ENCODE data around the gene MYO3B. TPM values are rescaled to one million over a fixed set of nuclear protein-coding genes. Genes with fewer than 3 reads are reported as not detected.

The MYO3B gene
- total and polyA plus RNA-seq, 2 donors from 2014 or later = 3.5 to 6.4 TPM

DNA sequence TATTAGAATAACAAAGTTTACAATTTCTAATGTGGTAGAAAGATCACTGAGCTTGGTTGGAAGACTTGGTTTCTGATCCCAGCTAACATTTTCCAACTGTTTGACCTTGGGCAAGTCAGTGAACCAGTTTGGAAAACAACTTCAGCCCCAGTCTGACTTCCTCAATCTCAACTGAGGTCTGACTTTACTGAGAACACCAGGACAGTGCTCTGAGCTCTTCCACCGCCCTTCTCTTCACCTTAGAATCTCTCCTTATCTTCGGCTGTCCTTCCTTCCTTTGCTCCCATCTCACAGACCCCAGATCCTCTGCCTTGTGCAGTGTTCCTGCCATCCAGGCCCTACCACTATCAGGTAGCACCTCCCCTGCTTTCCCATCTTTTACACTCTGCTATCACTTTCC, 343.4 kb downstream of the MYO3B start:
- no peak overlapping the region for H3K9ac ChIP-seq (ENCODE audit: low read length in 3 of 3)
- DNase-seq (no peak), FAIRE-seq (no peak)
- no peaks in the 10 kb centered on the region for H3K4me1 ChIP-seq (ENCODE audit: control insufficient read depth in 2 of 3, insufficient read depth in 2 of 3, low read depth in 1 of 3, low read length in 3 of 3)
- TF ChIP-seq, protein P1, sequence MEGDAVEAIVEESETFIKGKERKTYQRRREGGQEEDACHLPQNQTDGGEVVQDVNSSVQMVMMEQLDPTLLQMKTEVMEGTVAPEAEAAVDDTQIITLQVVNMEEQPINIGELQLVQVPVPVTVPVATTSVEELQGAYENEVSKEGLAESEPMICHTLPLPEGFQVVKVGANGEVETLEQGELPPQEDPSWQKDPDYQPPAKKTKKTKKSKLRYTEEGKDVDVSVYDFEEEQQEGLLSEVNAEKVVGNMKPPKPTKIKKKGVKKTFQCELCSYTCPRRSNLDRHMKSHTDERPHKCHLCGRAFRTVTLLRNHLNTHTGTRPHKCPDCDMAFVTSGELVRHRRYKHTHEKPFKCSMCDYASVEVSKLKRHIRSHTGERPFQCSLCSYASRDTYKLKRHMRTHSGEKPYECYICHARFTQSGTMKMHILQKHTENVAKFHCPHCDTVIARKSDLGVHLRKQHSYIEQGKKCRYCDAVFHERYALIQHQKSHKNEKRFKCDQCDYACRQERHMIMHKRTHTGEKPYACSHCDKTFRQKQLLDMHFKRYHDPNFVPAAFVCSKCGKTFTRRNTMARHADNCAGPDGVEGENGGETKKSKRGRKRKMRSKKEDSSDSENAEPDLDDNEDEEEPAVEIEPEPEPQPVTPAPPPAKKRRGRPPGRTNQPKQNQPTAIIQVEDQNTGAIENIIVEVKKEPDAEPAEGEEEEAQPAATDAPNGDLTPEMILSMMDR (IDR thresholded peaks at IDR 0.05; ENCODE audit: borderline replicate concordance, extremely low read depth, insufficient read depth) = no peak
- no peaks in the 10 kb centered on the region for H3K36me3 ChIP-seq (ENCODE audit: control insufficient read depth in 2 of 3, insufficient read depth in 3 of 3, low read length in 3 of 3)
- no peaks in the 10 kb centered on the region for H3K9me3 ChIP-seq (ENCODE audit: control insufficient read depth in 2 of 3, insufficient read depth in 1 of 3, low read length in 3 of 3)
- no peak overlapping the region for H3K4me3 ChIP-seq (ENCODE audit: low read length in 3 of 3)
- no peaks in the 10 kb centered on the region for H3K27me3 ChIP-seq (ENCODE audit: control insufficient read depth, insufficient read depth, low read length)
- no peak overlapping the region for H3K27ac ChIP-seq (ENCODE audit: low read depth in 2 of 2, low read length in 2 of 2)
- intact Hi-C loops (cut with DNase I) = no loop called here

DNA sequence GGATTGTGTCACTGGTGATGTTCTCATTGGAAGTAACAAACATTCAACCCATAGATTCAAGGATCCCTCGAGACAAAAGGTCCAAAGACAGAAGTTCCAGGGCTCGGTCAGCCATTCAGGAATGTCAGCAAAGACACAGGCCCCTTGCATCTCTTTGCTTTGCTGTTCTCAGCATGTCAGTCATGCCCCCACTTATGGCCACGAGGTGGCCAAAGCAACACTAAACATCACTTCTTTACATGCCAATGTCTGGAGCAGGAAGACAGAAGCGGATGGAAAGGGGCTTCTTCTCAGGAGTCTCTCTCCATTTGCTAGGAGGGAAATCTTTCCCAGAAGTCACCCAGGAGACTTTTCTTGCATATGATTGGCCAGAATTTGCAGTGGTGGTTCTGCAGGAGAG, 345.6 kb downstream of the MYO3B start:
- TF ChIP-seq, protein P1 (IDR thresholded peaks at IDR 0.05; ENCODE audit: borderline replicate concordance, extremely low read depth, insufficient read depth) = no peak
- no peak overlapping the region for H3K27ac ChIP-seq (ENCODE audit: low read depth in 2 of 2, low read length in 2 of 2)
- intact Hi-C loops (cut with DNase I) = no loop called here
- FAIRE-seq (no peak), DNase-seq (no peak)
- no peak overlapping the region for H3K9ac ChIP-seq (ENCODE audit: low read length in 3 of 3)
- no peaks in the 10 kb centered on the region for H3K36me3 ChIP-seq (ENCODE audit: control insufficient read depth in 2 of 3, insufficient read depth in 3 of 3, low read length in 3 of 3)
- H3K9me3 ChIP-seq (ENCODE audit: control insufficient read depth in 2 of 3, insufficient read depth in 1 of 3, low read length in 3 of 3) = no peaks in the 10 kb centered on the region
- H3K4me3 ChIP-seq (ENCODE audit: low read length in 3 of 3) = no peak overlapping the region
- H3K4me1 ChIP-seq (ENCODE audit: control insufficient read depth in 2 of 3, insufficient read depth in 2 of 3, low read depth in 1 of 3, low read length in 3 of 3) = no peaks in the 10 kb centered on the region
- no peaks in the 10 kb centered on the region for H3K27me3 ChIP-seq (ENCODE audit: control insufficient read depth, insufficient read depth, low read length)

DNA sequence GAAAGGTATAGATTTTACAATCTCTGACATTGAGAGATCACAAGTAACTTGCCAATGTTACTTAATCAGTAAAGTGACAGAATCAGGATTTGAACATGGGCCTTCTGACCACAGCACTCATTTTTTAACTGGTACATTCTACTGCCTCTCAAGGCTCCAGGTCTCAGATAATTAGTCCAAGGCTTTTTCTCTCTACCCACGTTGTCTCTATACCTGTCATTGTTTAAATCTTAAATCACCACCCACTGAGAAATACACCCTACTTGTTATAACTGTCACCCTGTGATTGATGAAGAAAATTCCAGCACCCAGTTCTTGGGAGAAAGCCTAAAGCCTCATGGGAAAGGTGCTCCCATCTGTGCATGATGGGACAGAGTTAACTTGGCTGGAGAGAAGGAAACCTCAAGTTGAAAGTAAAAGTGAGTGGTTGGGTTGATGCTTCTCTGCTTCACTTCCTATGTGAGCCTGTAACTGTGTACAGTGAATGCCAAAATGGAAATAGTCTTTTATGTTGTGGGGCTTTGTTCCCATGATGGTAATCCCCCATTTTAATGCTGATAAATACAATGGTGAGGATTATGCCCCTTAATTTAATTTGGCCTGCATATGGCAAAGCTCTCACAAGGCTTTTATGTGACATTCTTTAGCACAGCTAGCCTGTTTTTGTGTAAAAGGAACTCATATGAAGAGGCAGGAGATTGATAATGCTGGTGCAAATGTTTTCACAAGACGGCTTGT, 347.1 kb downstream of the MYO3B start:
- no peaks in the 10 kb centered on the region for H3K4me1 ChIP-seq (ENCODE audit: control insufficient read depth in 2 of 3, insufficient read depth in 2 of 3, low read depth in 1 of 3, low read length in 3 of 3)
- no peaks in the 10 kb centered on the region for H3K27me3 ChIP-seq (ENCODE audit: control insufficient read depth, insufficient read depth, low read length)
- H3K27ac ChIP-seq (ENCODE audit: low read depth in 2 of 2, low read length in 2 of 2) = no peak overlapping the region
- H3K9ac ChIP-seq (ENCODE audit: low read length in 3 of 3) = no peak overlapping the region
- H3K36me3 ChIP-seq (ENCODE audit: control insufficient read depth in 2 of 3, insufficient read depth in 3 of 3, low read length in 3 of 3) = no peaks in the 10 kb centered on the region
- H3K4me3 ChIP-seq (ENCODE audit: low read length in 3 of 3) = no peak overlapping the region
- DNase-seq = no peak
- no peaks in the 10 kb centered on the region for H3K9me3 ChIP-seq (ENCODE audit: control insufficient read depth in 2 of 3, insufficient read depth in 1 of 3, low read length in 3 of 3)
- no peak for FAIRE-seq
- intact Hi-C loops (cut with DNase I) = no loop called here
- TF ChIP-seq, protein P1 (IDR thresholded peaks at IDR 0.05; ENCODE audit: borderline replicate concordance, extremely low read depth, insufficient read depth) = no peak

DNA sequence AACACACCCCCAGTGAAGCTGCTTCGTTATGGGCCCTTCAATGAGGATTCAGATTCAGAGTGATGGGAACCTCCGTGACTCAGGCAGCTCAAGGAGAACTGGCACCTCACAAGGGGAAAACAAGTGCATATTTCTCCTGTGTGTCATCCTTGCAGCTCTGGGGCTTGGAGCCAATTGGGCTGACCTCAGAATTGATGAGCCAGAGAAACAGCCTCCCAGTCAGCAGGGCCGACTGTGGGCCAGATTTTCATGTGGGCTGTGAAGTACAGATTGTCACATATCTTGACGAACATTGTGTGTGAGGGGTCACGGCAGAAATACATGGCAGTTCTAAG, 347.6 kb downstream of the MYO3B start:
- Histone ChIP-seq H3K9ac (ENCODE audit: low read length in 3 of 3) (no peak overlapping the region), H3K4me1 (ENCODE audit: control insufficient read depth in 2 of 3, insufficient read depth in 2 of 3, low read depth in 1 of 3, low read length in 3 of 3) (no peaks in the 10 kb centered on the region), H3K27ac (ENCODE audit: low read depth in 2 of 2, low read length in 2 of 2) (no peak overlapping the region), H3K4me3 (ENCODE audit: low read length in 3 of 3) (no peak overlapping the region), H3K9me3 (ENCODE audit: control insufficient read depth in 2 of 3, insufficient read depth in 1 of 3, low read length in 3 of 3) (no peaks in the 10 kb centered on the region), H3K27me3 (ENCODE audit: control insufficient read depth, insufficient read depth, low read length) (no peaks in the 10 kb centered on the region), H3K36me3 (ENCODE audit: control insufficient read depth in 2 of 3, insufficient read depth in 3 of 3, low read length in 3 of 3) (no peaks in the 10 kb centered on the region)
- DNase-seq (peak in 1 of 5 donors; percentile 77), FAIRE-seq (no peak)
- TF ChIP-seq, protein P1 (IDR thresholded peaks at IDR 0.05; ENCODE audit: borderline replicate concordance, extremely low read depth, insufficient read depth) = no peak
- intact Hi-C loops (cut with DNase I) = no loop called here
